Measurements from ENCODE around the gene WHRN. TPM values are rescaled to one million over a fixed set of nuclear protein-coding genes. Genes with fewer than 3 reads are reported as not detected.

Gene WHRN
- total and polyA plus RNA-seq, 9 of the 15 experiments (the other 6 are each of a cell fraction or from before 2014, with no cell fraction given) = 0.31 to 14.1 (median 3.0) TPM

GRCh38 chr9:114372921-114373448 lies 132.3 kb downstream of the WHRN start:
- Histone ChIP-seq H3K9ac (ENCODE audit: insufficient read depth in 1 of 2, low read depth in 2 of 2, low read length in 2 of 2) (peak overlapping the region in 1 of 2 experiments; percentile 45; a peak in 1 of 4 replicates), H3K4me2 (ENCODE audit: insufficient read depth, low read length) (no peak overlapping the region)
- TF ChIP-seq VEZF1 (CRISPR knock-in tag; IDR thresholded peaks at IDR 0.05) (0 out of 2 replicates have a peak, but pooled peaks have one; percentile 21), ZNF696 (CRISPR knock-in tag; conservative IDR thresholded peaks at IDR 0.05) (no peak), GMEB1 (CRISPR knock-in tag; IDR thresholded peaks at IDR 0.05) (no peak), RBFOX2 (IDR thresholded peaks at IDR 0.05; ENCODE audit: low read depth, low read length) (0 out of 2 replicates have a peak, but pooled peaks have one; percentile 23), CEBPG (CRISPR knock-in tag; IDR thresholded peaks at IDR 0.05) (peak; percentile 56; the same call in 1 of the 2 replicates), CEBPG (tag; conservative IDR thresholded peaks at IDR 0.05 in 1 of 2, IDR thresholded peaks at IDR 0.05 in 1 of 2) (no peak), NFIX (CRISPR knock-in tag; IDR thresholded peaks at IDR 0.05; ENCODE audit: low read depth) (no peak), GABPB1 (CRISPR knock-in tag; IDR thresholded peaks at IDR 0.05) (peak; percentile 62), SPI1 (IDR thresholded peaks at IDR 0.05; ENCODE audit: borderline replicate concordance, low read depth, low read length) (peak; percentile 67; the same call in 1 of the 2 replicates)
- TF ChIP-seq, protein P1, sequence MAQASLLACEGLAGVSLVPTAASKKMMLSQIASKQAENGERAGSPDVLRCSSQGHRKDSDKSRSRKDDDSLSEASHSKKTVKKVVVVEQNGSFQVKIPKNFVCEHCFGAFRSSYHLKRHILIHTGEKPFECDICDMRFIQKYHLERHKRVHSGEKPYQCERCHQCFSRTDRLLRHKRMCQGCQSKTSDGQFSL (CRISPR knock-in tag; IDR thresholded peaks at IDR 0.05) = 0 out of 2 replicates have a peak, but pooled peaks have one; percentile 57
- TF ChIP-seq, protein P1 (tag; IDR thresholded peaks at IDR 0.05) = no peak
- TF ChIP-seq, protein P2, sequence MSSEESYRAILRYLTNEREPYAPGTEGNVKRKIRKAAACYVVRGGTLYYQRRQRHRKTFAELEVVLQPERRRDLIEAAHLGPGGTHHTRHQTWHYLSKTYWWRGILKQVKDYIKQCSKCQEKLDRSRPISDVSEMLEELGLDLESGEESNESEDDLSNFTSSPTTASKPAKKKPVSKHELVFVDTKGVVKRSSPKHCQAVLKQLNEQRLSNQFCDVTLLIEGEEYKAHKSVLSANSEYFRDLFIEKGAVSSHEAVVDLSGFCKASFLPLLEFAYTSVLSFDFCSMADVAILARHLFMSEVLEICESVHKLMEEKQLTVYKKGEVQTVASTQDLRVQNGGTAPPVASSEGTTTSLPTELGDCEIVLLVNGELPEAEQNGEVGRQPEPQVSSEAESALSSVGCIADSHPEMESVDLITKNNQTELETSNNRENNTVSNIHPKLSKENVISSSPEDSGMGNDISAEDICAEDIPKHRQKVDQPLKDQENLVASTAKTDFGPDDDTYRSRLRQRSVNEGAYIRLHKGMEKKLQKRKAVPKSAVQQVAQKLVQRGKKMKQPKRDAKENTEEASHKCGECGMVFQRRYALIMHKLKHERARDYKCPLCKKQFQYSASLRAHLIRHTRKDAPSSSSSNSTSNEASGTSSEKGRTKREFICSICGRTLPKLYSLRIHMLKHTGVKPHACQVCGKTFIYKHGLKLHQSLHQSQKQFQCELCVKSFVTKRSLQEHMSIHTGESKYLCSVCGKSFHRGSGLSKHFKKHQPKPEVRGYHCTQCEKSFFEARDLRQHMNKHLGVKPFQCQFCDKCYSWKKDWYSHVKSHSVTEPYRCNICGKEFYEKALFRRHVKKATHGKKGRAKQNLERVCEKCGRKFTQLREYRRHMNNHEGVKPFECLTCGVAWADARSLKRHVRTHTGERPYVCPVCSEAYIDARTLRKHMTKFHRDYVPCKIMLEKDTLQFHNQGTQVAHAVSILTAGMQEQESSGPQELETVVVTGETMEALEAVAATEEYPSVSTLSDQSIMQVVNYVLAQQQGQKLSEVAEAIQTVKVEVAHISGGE (CRISPR knock-in tag; IDR thresholded peaks at IDR 0.05) = peak in 1 of 3 experiments; percentile 68; a peak in 2 of 6 replicates

More at GRCh38 chr9:114372921-114373448, 132.3 kb downstream of the WHRN start:
- Histone ChIP-seq H3K36me3 (ENCODE audit: control insufficient read depth, insufficient read depth, low read length) (no peaks in the 10 kb centered on the region), H3K79me2 (ENCODE audit: control insufficient read depth, insufficient read depth, low read length) (no peaks in the 10 kb centered on the region), H3K27ac (ENCODE audit: extremely low read depth, low read depth, low read length) (no peak overlapping the region; the same call in 2 of the 3 replicates), H3K4me3 (no peak overlapping the region), H3K9me3 (replicated peaks; ENCODE audit: control insufficient read depth, insufficient read depth, low read depth, low read length) (no peaks in the 10 kb centered on the region), H4K20me1 (replicated peaks; ENCODE audit: control insufficient read depth, insufficient read depth, low read length) (no peaks in the 10 kb centered on the region; the same call in 1 of the 2 replicates), H2AFZ (ENCODE audit: low read depth, low read length) (0 out of 2 replicates have a peak overlapping the region, but pooled peaks have one; percentile 59), H3K27me3 (ENCODE audit: control insufficient read depth in 2 of 2, insufficient read depth in 2 of 2, low read length in 2 of 2) (no peaks in the 10 kb centered on the region), H3K4me1 (replicated peaks in 1 of 2; ENCODE audit: control insufficient read depth in 2 of 2, insufficient read depth in 2 of 2, low read length in 2 of 2) (peaks cover 0 to 17% of the 10 kb centered on the region in 2 experiments; a peak in 2 of 5 replicates), H3K9me1 (ENCODE audit: control insufficient read depth, insufficient read depth, low read length) (no peaks in the 10 kb centered on the region)
- ChIA-PET POLR2A (no interaction called here), CTCF (ENCODE audit: low intra/inter-chr PET ratio) (no interaction called here)
- 50% methylated on average over 3 of the region's 9 CpGs for WGBS (ENCODE audit: insufficient coverage, low coverage, missing lambda C conversion rate)
- intact Hi-C loops (cut with micrococcal nuclease) = no loop called here
- no peak for DNase-seq (ENCODE audit: extremely low read depth in 1 of 4, low spot score in 3 of 4)
- in situ Hi-C loops (cut with MboI) = no loop called here
- peak; percentile 7; the same call in 2 of the 3 replicates for ATAC-seq
- no TSS peak for BruUV-seq (replicated peaks)
- no peak for FAIRE-seq

Data from K562 (cell line).